ENCODE results near the gene CXCL3.

GRCh38 chr4:74061430-74061829 is 22.9 kb upstream of the CXCL3 start:
- TF ChIP-seq NFRKB (IDR thresholded peaks at IDR 0.05): no peak
- TF ChIP-seq SUZ12 (IDR thresholded peaks at IDR 0.05): no peak
- no peak for TF ChIP-seq HDGF (IDR thresholded peaks at IDR 0.05; ENCODE audit: borderline replicate concordance)
- no peak for TF ChIP-seq PKNOX1 (IDR thresholded peaks at IDR 0.05)
- TF ChIP-seq ARNT (IDR thresholded peaks at IDR 0.05): no peak
- no peak for TF ChIP-seq FOXK2 (IDR thresholded peaks at IDR 0.05)
- TF ChIP-seq FOXM1 (IDR thresholded peaks at IDR 0.05; ENCODE audit: borderline replicate concordance): no peak
- TF ChIP-seq SP1 (IDR thresholded peaks at IDR 0.05): no peak
- no peak for TF ChIP-seq ELF4 (IDR thresholded peaks at IDR 0.05)
- no peak for TF ChIP-seq TARDBP (IDR thresholded peaks at IDR 0.05)
- TF ChIP-seq L3MBTL2 (conservative IDR thresholded peaks at IDR 0.05): no peak

All from HEK293T (cell line).